K562 (cell line): ENCODE measurements around the gene DEDD. TPM values are rescaled to one million over a fixed set of nuclear protein-coding genes. Genes with fewer than 3 reads are reported as not detected.

ENCODE experiments used
- ATAC-seq: fragments of 200-7000 bp; cut with Tn5 transposase; 3 replicates; pipeline ENCODE4 v1.9.1; 2020; ENCODE audit warnings: moderate library complexity
- BruUV-seq: library from RNA; stranded (reverse); fragments of 400-500 nt; replicated peaks from 2 replicates; lab custom pipeline; 2021; lab: Mats Ljungman, UMichigan
- CTCF ChIA-PET: fragments of 300-600 bp; formaldehyde crosslinking; extraction: SDS; loops from one replicate; lab custom pipeline; 2021; ENCODE audit warnings: low intra/inter-chr PET ratio; lab: Yijun Ruan, JAX
- POLR2A ChIA-PET: fragments of 300-600, 350-650 bp; sonication (Branson Sonifier 250); formaldehyde crosslinking; extraction: SDS; loops from one replicate; lab custom pipeline; 2021; ENCODE audit warnings: antibody characterized with exemption, inconsistent platforms; lab: Yijun Ruan, JAX
- DNase-seq, 4 experiments: peaks; one replicate each; pipeline versions ENCODE4 v3.0.0 to v3.0.0-alpha.2; 2011 to 2018; ENCODE audit warnings: low spot score in 3 of 4, mixed read lengths in 3 of 4; ENCODE audit errors: extremely low read depth in 1 of 4
- FAIRE-seq: peaks from 2 replicates; lab custom pipeline; 2011; peaks lifted over from hg19 to GRCh38; lab: Jason Lieb, UNC
- H2AFZ ChIP-seq: 2 replicates; pipeline ENCODE4 v1.6.0; 2011; ENCODE audit warnings: low read depth, low read length, control low read depth, inconsistent platforms
- H3K27ac ChIP-seq: fragments of 200-600 bp; 3 replicates; pipeline ENCODE4 v1.8.0; 2011; ENCODE audit warnings: low read depth, mild to moderate bottlenecking, control low read depth, inconsistent platforms, low read length, moderate library complexity, mixed read lengths; ENCODE audit errors: extremely low read depth
- H3K27me3 ChIP-seq, 2 experiments: fragments of 300-600 bp in 1 of 2; 2 replicates in 1 of 2; 3 replicates in 1 of 2; pipeline versions ENCODE4 v1.6.0 to v1.8.0; 2011; ENCODE audit warnings: inconsistent platforms in 2 of 2, low read length in 2 of 2, mild to moderate bottlenecking in 1 of 2, mixed read lengths in 1 of 2, moderate library complexity in 1 of 2; ENCODE audit not compliant: control insufficient read depth in 2 of 2, insufficient read depth in 2 of 2
- H3K36me3 ChIP-seq: fragments of 300-600 bp; 3 replicates; pipeline ENCODE4 v1.8.0; 2011; ENCODE audit warnings: mild to moderate bottlenecking, low read length, inconsistent platforms; ENCODE audit not compliant: control insufficient read depth, insufficient read depth
- H3K4me1 ChIP-seq, 2 experiments: fragments of 200-600 bp in 1 of 2; replicated peaks in 1 of 2; 2 replicates in 1 of 2; 3 replicates in 1 of 2; pipeline versions ENCODE4 v1.5.1 to v1.8.0; 2011; ENCODE audit warnings: inconsistent platforms in 2 of 2, low read length in 2 of 2, mild to moderate bottlenecking in 1 of 2, mixed read lengths in 1 of 2, moderate library complexity in 1 of 2; ENCODE audit not compliant: control insufficient read depth in 2 of 2, insufficient read depth in 2 of 2
- H3K4me2 ChIP-seq: 2 replicates; pipeline ENCODE4 v1.6.1; 2011; ENCODE audit warnings: low read length, control low read depth, inconsistent platforms, mixed read lengths; ENCODE audit not compliant: insufficient read depth
- H3K4me3 ChIP-seq: fragments of 200-600 bp; sonication (generic), shearing (Covaris generic); 2 replicates; pipeline ENCODE4 v1.5.1; 2016; ENCODE audit warnings: control low read depth, inconsistent platforms
- H3K79me2 ChIP-seq: fragments of 200-600 bp; 3 replicates; pipeline ENCODE4 v1.8.0; 2011; ENCODE audit warnings: low read length, inconsistent platforms; ENCODE audit not compliant: control insufficient read depth, insufficient read depth
- H3K9ac ChIP-seq, 2 experiments: 2 replicates each; pipeline versions ENCODE4 v1.6.0 to v1.6.1; 2011; ENCODE audit warnings: low read depth in 2 of 2, low read length in 2 of 2, control low read depth in 1 of 2, inconsistent platforms in 1 of 2, mild to moderate bottlenecking in 1 of 2, mixed read lengths in 1 of 2; ENCODE audit not compliant: insufficient read depth in 1 of 2
- H3K9me1 ChIP-seq: one replicate; pipeline ENCODE4 v1.6.0; 2011; ENCODE audit warnings: inconsistent platforms, mild to moderate bottlenecking, low read length, moderate library complexity; ENCODE audit not compliant: control insufficient read depth, insufficient read depth
- H3K9me3 ChIP-seq: replicated peaks from 2 replicates; pipeline ENCODE4 v1.5.1; 2011; ENCODE audit warnings: low read depth, low read length, inconsistent platforms; ENCODE audit not compliant: control insufficient read depth, insufficient read depth
- H4K20me1 ChIP-seq: replicated peaks from 2 replicates; pipeline ENCODE4 v1.6.1; 2011; ENCODE audit warnings: low read length, inconsistent platforms, mixed read lengths; ENCODE audit not compliant: control insufficient read depth, insufficient read depth
- BCL6 ChIP-seq: fragments of 250-450 bp; sonication (Bioruptor Pico); IDR thresholded peaks from 2 replicates; pipeline ENCODE4 v1.4.0; 2020
- CBFB ChIP-seq: sonication (generic); formaldehyde crosslinking; IDR thresholded peaks from 2 replicates; pipeline ENCODE4 v1.4.0; 2020; ENCODE audit warnings: mild to moderate bottlenecking, missing genetic modification reagents
- CEBPB ChIP-seq: fragments of 450-650 bp; IDR thresholded peaks from 2 replicates; pipeline ENCODE4 v1.6.1; 2016; ENCODE audit warnings: missing genetic modification characterization, missing compliant biosample characterization
- TRIM24 ChIP-seq, 2 experiments: fragments of 450-650 bp; IDR thresholded peaks; 2 replicates each; pipeline ENCODE4 v1.6.1; 2016
- WGBS: fragments of 100-300 bp; shearing (Covaris generic); methylation state at CpG from one replicate; pipeline ENCODE4 v1.1.6; 2016; ENCODE audit warnings: low coverage, mixed read lengths; ENCODE audit not compliant: insufficient coverage; ENCODE audit errors: missing lambda C conversion rate; 5-methylcytosine and 5-hydroxymethylcytosine counted together
- in situ Hi-C: fragments of 300-500 bp; cut with MboI; formaldehyde crosslinking; loops from 4 replicates; pipeline ENCODE4 v1.15.0; 2018; ENCODE audit warnings: inconsistent platforms, mixed read lengths
- intact Hi-C: fragments of 100-400 bp; cut with micrococcal nuclease; formaldehyde crosslinking; loops from 2 replicates; pipeline ENCODE4 v1.14.2; 2022
- polyA plus RNA-seq, 8 experiments: library from polyadenylated mRNA; depleted of rRNA in 4 of 8; stranded (reverse) in 5 of 8; unstranded in 3 of 8; fragments of >200 nt; fragmentation: Nextera tagmentation in 2 of 8; fragmentation: Illumina TruSeq in 1 of 8; extraction: Ambion mirVana in 2 of 8; extraction: Trizol in 1 of 8; gene quantifications; 2 replicates each; pipeline versions ENCODE4 v1.2.1 to v1.2.3, GENCODE V29; 2011 to 2014; ENCODE audit warnings: inconsistent platforms in 1 of 8, missing spikeins in 1 of 8
- total RNA-seq, 7 experiments: library from RNA; depleted of rRNA in 6 of 7; stranded (reverse); fragments of >200 nt in 6 of 7; fragmentation: Illumina TruSeq in 2 of 7; extraction: Trizol in 2 of 7; gene quantifications; 2 replicates each; pipeline versions ENCODE4 v1.2.1 to v1.2.3, GENCODE V29; 2011 to 2021; ENCODE audit warnings: low replicate concordance in 1 of 7
- TF ChIP-seq, protein P1 (sequence below): sonication (generic); formaldehyde crosslinking; IDR thresholded peaks from 2 replicates; pipeline ENCODE4 v1.8.1; 2023; ENCODE audit warnings: mild to moderate bottlenecking, missing genetic modification reagents
- TF ChIP-seq, protein P2 (sequence below): sonication (generic); formaldehyde crosslinking; IDR thresholded peaks from 2 replicates; pipeline ENCODE4 v1.4.0; 2020; ENCODE audit warnings: mild to moderate bottlenecking, missing genetic modification reagents

The DEDD gene
- total and polyA plus RNA-seq, 9 of the 15 experiments (the other 6 are each of a cell fraction or from before 2014, with no cell fraction given): 11.6 to 41.0 (median 16.8) TPM

DNA sequence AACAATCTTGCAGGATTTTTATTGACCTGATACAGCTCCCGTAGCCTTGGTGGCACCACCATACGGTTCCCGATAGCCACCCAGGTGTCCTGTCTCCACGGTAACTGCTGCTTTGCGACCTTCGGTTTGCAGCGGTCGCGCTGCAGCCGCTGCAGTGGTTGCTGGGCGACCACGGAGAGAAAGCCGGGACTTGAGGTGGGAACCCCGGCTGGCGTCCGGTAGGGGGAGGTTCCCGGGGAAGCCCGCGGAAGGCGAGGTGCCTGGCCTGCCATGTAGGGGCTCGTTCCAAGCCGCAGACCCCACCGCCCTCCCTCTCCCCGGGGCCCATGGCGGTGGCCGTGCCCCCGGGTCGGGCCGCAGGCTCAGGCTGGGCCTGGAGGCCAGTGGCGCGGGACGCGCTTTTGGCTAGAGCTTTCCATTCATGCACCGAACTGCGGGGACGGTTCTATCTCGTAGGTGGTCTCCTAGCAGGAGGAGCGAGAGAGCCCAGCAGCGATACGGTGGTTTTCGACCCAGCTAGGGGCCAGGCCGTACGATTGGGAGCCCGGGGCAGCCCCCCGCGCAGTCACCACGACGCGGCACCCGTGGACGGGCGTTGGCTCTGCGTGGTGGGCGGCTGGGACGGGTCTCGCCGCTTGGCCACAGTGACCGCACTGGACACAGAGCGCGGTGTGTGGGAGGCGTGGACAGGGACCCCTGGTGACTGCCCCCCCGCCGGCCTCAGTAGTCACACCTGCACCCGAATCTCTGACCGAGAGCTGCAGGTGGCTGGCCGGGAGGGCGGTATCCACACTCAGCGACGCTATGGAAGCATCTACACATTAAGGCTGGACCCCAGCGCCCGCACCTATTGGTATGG lies 34.0 kb downstream of the DEDD start, which contains the start of gene KLHDC9 (continued):
- TF ChIP-seq, protein P1, sequence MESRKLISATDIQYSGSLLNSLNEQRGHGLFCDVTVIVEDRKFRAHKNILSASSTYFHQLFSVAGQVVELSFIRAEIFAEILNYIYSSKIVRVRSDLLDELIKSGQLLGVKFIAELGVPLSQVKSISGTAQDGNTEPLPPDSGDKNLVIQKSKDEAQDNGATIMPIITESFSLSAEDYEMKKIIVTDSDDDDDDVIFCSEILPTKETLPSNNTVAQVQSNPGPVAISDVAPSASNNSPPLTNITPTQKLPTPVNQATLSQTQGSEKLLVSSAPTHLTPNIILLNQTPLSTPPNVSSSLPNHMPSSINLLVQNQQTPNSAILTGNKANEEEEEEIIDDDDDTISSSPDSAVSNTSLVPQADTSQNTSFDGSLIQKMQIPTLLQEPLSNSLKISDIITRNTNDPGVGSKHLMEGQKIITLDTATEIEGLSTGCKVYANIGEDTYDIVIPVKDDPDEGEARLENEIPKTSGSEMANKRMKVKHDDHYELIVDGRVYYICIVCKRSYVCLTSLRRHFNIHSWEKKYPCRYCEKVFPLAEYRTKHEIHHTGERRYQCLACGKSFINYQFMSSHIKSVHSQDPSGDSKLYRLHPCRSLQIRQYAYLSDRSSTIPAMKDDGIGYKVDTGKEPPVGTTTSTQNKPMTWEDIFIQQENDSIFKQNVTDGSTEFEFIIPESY: peak; percentile 27; the same call in 1 of the 2 replicates
- no peak for TF ChIP-seq CBFB (CRISPR knock-in tag)
- no peak for TF ChIP-seq TRIM24 (IDR thresholded peaks at IDR 0.05)

DNA sequence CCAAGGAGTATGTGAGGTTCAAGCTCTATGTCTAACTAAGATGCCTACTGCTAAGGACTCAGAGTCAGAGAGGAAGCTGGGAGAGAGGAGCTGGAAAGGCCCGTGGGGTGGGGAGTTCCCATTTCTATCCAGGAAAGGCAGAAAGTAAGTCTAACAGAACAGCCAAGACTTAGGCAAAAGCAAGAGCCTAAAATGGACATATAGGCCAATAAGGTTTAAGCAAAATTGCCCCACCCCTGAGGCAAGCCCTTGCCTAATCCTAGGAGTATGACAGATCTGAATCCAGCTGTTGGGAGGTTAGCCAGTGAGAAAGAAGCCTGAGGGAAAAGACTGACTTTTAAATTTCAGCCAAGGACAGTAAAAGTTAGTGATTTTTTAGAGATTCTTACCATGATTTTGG lies 35.9 kb downstream of the DEDD start:
- BruUV-seq: no TSS peak
- no peak for DNase-seq
- no peaks in the 10 kb centered on the region for H3K9me1 ChIP-seq
- no peak overlapping the region for H3K27ac ChIP-seq
- no peak overlapping the region for H3K4me2 ChIP-seq
- 0% methylated on average over 1 of the region's 1 CpG for WGBS
- POLR2A ChIA-PET: interaction anchor here (1.1 to 1.2 kb wide), 2 partner anchors 28 to 36 kb away, joined by 3 read pairs; partner anchors contain the start of gene DEDD
- no peak overlapping the region for H2AFZ ChIP-seq
- TF ChIP-seq, protein P2, sequence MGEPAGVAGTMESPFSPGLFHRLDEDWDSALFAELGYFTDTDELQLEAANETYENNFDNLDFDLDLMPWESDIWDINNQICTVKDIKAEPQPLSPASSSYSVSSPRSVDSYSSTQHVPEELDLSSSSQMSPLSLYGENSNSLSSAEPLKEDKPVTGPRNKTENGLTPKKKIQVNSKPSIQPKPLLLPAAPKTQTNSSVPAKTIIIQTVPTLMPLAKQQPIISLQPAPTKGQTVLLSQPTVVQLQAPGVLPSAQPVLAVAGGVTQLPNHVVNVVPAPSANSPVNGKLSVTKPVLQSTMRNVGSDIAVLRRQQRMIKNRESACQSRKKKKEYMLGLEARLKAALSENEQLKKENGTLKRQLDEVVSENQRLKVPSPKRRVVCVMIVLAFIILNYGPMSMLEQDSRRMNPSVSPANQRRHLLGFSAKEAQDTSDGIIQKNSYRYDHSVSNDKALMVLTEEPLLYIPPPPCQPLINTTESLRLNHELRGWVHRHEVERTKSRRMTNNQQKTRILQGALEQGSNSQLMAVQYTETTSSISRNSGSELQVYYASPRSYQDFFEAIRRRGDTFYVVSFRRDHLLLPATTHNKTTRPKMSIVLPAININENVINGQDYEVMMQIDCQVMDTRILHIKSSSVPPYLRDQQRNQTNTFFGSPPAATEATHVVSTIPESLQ (CRISPR knock-in tag): no peak
- TF ChIP-seq CEBPB (tag): 0 out of 2 replicates have a peak, but pooled peaks have one; percentile 28
- no peak for TF ChIP-seq BCL6
- in situ Hi-C loops (loop anchor here (10.0 to 25.0 kb wide), 2 partner anchors 102 to 259 kb away; no protein-coding TSS in a partner anchor), intact Hi-C loops (loop anchor here (1.0 to 5.0 kb wide), 3 partner anchors 42 to 259 kb away; no protein-coding TSS in a partner anchor)
- H4K20me1 ChIP-seq: no peaks in the 10 kb centered on the region
- H3K9ac ChIP-seq: no peak overlapping the region
- H3K36me3 ChIP-seq: peaks cover 27% of the 10 kb centered on the region; the same call in 2 of the 3 replicates
- no peaks in the 10 kb centered on the region for H3K27me3 ChIP-seq
- no peak for ATAC-seq
- H3K4me3 ChIP-seq: no peak overlapping the region
- FAIRE-seq: no peak
- H3K9me3 ChIP-seq: peaks cover 4% of the 10 kb centered on the region; the same call in 1 of the 2 replicates
- H3K4me1 ChIP-seq: peaks cover 0 to 7% of the 10 kb centered on the region in 2 experiments; a peak in 1 of 5 replicates
- CTCF ChIA-PET: interaction anchor here (0.8 to 1.0 kb wide), 3 partner anchors 107 to 366 kb away, joined by 3 to 6 read pairs (median 4); no protein-coding TSS in a partner anchor
- no peaks in the 10 kb centered on the region for H3K79me2 ChIP-seq
